CD4-positive, alpha-beta T cell treated with Interleukin-15 for 1 hour (primary cell): Measurements from ENCODE around the gene POLR2E.
A peak's percentile ranks its signal among the peaks of the same experiment; 100 is the strongest.

Source experiments
- DNase-seq: peaks from one replicate; pipeline ENCODE4 v3.0.0-alpha.2; 2020

The POLR2E gene

DNA sequence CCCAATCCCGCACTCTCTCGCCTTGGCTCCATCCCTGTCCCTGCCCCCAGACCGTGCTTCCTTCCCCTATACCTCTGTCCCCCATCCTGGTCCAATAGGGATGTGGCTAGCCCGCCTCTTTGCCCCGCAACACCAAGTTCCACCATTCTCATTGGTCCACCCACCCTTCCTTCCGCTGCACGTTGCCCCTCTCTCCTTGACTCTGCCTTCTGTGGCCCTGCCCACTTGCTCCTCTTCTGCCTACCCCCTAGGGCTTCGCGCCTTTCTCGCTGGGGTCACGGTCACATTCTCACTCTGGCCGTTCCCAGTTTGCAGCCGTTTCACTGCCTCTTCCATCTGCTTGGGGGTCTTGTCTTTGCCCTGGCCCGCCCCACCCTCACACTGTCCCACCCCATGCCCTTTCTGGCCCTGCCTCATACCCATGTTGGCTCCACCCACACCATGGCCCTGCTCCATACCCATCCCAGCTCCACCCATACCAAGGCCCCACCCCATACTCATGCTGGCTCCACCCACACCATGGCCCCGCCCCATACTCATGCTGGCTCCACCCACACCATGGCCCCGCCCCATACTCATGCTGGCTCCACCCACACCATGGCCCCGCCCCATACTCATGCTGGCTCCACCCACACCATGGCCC, 32.7 kb downstream of the POLR2E start:
- DNase-seq: no peak

DNA sequence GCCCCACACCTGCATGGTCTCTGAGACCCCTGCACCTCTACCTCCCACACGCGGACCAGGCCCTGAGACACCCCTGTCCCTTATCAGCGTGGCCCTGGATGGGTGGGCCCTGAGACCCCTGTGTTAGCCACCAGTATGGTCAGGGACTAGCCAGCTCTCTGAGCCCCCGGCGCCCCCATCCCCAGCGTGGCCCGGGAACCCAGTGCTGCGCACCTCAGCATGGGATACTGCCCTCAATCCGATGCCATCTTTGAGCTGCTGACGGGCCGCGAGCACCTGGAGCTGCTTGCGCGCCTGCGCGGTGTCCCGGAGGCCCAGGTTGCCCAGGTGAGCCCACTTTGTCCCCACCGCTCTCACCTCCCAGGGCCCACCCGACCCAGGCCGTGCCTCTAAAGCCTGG, 33.2 kb downstream of the POLR2E start:
- DNase-seq: no peak

DNA sequence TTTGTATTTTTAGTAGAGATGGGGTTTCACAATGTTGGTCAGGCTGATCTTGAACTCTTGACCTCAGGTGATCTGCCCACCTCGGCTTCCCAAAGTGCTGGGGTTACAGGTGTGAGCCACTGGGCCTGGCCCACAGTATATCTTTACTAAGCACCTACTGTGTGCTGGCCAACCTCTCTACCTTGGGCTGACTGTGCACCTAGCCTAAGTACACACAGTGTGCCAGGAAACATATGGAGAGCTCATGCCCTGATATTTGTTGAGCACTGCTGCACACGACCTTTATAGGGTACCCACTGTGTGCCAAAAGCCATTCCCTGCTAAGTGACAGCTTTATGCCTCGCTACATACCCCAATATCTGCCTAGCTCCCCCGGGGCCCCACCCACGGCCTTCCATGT, 34.5 kb downstream of the POLR2E start:
- DNase-seq: no peak

DNA sequence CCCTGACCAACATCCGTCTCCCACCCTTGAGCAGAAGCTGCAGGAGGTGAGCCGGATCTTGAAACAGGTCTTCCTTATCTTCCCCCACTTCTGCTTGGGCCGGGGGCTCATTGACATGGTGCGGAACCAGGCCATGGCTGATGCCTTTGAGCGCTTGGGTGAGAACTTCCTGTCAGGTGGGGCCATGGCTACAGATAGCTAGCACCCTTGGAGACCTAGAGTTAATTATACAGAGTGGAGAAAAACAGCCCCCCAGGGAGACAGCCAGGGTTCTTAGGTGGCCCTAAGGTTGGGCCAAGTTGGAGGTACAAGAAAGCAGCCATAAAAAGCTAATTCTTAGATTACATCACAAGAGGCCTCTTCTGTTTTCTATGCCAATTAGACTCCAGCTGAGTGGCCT, 37.1 kb downstream of the POLR2E start:
- no peak for DNase-seq

DNA sequence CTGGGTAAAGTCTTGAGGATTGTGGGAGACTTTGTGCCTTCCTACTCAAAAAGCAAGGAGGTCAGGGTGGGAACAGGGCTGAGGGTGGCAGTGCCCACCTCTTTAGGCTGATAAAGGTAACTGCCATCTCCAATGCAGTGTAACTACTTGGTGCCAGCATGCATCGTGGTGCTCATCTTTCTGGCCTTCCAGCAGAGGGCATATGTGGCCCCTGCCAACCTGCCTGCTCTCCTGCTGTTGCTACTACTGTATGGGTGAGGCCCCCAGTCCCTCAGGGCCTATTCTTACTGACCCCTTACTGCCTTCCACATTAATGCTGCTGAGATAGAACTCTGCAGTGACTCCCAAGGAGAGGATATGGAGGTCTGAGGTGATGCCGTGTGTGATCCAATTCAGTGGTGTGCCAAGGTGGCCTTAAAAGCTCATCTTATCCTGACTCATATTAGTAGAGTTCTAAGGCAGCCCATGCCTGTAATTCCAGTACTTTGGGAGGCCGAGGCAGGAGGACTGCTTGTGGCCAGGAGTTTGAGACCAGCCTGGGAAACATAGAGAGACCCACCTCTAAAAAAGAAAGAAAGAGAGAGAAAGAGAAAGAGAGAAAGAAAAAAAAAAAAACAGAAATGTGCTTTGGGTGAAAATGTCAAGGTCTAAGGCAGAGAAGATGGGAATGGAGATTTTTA, 37.9 kb downstream of the POLR2E start:
- peak; percentile 67 for DNase-seq

DNA sequence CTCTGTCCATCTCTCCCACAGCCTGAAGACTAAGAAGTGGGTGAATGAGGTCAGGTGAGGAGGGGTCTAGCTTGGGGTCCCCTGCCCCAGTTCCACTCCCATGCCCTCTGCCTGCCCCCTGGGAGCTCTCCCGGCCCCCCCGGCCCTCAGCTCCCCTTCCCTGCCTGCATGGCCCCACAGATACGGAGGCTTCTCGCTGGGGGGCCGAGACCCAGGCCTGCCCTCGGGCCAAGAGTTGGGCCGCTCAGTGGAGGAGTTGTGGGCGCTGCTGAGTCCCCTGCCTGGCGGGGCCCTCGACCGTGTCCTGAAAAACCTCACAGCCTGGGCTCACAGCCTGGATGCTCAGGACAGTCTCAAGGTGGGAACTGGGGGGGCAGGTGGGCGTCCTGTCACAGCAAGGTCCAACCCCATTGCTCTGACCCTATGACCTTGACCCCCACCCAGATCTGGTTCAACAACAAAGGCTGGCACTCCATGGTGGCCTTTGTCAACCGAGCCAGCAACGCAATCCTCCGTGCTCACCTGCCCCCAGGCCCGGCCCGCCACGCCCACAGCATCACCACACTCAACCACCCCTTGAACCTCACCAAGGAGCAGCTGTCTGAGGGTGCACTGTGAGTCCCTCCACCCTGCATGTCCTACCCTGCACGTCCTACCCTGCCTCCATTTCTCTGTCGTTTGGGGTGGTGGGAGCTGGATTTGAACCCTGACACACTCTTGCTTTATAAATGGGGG, 39.1 kb downstream of the POLR2E start:
- DNase-seq: no peak

DNA sequence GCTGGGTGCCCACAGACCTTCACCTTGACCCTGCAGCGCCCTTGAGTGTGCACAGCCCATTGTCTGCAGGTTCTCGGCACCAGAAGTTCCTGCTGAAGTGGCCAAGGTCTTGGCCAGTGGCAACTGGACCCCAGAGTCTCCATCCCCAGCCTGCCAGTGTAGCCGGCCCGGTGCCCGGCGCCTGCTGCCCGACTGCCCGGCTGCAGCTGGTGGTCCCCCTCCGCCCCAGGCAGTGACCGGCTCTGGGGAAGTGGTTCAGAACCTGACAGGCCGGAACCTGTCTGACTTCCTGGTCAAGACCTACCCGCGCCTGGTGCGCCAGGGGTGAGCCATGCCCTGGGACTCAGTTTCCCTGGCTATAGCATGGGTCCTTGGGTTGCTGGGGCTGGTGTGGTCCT, 40.1 kb downstream of the POLR2E start:
- DNase-seq: no peak

DNA sequence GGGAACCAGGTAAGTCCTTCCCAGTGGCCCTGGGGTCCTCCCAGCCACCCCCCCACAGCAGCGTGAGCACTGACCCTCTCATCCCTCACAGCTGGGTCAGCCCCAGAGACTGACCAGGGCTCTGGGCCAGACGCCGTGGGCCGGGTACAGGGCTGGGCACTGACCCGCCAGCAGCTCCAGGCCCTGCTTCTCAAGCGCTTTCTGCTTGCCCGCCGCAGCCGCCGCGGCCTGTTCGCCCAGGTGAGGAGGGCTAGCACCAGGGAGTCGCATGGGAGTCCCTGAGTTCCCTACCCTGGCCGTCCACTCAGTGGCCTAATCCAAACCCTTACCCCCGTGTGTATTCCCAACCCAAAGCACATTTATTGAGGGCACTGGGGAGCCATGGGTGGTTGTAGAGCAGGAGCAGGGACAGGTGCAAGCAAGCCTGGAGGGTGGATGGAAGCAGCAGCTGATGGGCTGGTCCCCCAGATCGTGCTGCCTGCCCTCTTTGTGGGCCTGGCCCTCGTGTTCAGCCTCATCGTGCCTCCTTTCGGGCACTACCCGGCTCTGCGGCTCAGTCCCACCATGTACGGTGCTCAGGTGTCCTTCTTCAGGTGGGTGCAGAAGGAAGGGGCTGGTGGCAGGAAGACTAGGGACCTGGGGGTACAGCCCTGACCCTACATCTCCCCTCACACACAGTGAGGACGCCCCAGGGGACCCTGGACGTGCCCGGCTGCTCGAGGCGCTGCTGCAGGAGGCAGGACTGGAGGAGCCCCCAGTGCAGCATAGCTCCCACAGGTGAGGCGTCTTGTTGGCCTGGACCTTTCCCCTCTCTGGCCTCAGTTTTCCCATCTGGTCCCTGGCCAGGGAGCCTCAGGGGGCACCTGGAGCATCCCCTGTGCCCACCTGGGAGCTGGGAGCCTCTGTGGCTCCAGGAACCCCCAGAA, 40.8 kb downstream of the POLR2E start:
- no peak for DNase-seq

DNA sequence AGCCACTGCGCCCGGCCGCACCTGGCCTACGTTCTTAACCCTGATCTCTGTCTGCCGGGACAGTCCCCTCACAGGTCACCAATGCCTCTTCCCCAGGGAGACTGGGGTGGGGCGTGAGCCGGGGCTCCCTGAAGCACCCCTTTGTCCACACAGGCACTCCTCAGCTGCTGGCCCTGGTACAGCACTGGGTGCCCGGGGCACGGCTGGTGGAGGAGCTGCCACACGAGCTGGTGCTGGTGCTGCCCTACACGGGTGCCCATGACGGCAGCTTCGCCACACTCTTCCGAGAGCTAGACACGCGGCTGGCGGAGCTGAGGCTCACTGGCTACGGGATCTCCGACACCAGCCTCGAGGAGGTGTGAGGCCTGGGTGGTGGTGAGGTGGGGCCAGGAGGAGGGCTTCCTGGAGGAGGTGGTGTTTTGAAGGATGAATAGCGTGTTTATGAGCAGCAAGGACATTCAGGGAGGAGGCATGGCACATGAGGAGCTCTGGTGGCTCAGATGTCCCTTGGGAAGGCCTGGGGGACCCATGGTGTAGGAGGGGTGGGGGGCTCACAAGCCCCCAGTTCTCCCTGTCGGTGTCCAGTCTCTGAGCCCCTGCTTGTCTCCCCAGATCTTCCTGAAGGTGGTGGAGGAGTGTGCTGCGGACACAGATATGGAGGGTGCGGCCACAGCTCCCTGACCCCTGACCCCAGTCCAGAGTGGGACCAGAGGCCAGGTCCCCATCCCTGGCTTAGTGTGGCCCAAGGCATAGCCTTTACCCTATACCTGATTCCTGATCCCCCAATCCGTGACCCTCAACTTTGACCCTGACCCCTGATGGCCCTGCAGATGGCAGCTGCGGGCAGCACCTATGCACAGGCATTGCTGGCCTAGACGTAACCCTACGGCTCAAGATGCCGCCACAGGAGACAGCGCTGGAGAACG, 41.7 kb downstream of the POLR2E start:
- no peak for DNase-seq

DNA sequence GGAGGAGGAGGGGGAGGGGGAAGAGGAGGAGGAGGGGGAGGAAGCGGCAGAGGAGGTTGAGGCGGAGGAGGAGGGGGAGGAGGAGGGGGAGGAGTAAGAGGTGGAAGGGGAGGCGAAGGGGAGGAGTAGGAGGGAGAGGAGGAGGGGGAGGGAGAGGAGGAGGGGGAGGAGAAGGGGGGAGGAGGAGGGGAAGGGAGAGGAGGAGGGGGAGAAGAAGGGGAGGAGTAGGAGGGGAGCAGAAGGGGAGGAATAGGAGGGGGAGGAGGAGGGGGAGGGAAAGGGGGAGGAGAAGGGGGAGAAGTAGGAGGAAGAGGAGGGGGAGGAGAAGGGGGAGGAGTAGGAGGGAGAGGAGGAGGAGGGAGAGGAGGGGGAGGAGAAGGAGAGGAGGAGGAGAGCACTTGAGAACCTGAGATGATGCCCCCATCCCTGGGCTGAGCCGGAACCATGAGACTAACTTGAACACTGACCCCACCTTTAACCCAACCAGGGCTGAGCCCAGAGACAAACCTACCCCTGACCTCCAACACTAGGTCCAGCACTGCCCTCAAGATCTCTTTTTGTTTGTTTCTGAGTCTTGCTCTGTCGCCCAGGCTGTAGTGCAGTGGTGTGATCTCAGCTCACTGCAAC, 42.7 kb downstream of the POLR2E start:
- no peak for DNase-seq

DNA sequence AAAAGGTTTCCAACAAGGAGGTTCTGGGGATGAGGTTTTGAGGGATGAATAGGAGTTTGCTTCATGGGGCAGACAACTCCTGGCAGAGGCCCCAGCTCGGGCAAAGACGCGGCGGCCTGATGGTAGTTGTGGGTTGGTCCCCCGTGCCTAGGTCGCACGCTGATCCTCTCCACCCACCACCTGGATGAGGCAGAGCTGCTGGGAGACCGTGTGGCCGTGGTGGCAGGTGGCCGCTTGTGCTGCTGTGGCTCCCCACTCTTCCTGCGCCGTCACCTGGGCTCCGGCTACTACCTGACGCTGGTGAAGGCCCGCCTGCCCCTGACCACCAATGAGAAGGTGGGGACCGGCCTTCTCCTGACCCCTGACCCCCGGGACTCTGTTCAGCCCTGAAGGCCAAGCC, 43.4 kb downstream of the POLR2E start:
- no peak for DNase-seq

DNA sequence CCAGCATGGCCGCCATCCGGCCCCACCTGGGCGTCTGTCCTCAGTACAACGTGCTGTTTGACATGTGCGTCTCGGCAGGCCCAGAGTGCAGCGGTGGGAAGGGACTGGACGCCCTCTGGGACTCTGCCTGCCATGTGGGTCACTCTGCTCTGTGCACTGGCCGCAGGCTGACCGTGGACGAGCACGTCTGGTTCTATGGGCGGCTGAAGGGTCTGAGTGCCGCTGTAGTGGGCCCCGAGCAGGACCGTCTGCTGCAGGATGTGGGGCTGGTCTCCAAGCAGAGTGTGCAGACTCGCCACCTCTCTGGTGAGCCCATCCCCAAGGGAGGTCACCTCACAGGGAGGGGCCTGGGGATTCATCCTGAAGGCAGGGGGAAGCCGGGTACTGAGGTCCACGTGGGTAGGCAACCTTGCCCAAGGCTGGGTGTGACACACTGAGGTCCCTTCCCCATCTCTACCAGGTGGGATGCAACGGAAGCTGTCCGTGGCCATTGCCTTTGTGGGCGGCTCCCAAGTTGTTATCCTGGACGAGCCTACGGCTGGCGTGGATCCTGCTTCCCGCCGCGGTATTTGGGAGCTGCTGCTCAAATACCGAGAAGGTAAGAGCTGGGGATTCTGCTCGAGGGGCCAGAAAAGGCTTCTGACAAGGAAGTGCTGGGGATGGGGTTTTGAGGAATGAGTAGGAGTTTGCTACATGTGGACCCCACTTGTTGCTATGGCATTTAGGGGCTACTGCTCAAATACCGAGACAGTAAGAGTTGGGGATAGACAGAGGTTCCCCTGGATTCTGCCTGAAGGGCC, 44.0 kb downstream of the POLR2E start:
- DNase-seq: no peak

DNA sequence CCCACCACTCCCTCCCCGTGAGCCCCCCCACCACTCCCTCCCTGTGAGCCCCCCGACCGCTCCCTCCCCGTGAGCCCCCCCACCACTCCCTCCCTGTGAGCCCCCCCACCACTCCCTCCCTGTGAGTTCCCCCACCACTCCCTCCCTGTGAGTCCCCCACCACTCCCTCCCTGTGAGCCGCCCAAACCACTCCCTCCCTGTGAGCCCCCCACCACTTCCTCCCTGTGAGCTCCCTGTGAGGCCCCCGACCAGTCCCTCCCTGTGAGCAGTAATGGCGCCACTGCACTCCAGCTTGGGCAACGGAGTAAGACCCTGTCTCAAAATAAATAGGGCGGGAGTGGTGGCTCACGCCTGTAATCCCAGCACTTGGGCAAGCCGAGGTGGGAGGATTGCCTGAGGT, 45.4 kb downstream of the POLR2E start:
- no peak for DNase-seq

DNA sequence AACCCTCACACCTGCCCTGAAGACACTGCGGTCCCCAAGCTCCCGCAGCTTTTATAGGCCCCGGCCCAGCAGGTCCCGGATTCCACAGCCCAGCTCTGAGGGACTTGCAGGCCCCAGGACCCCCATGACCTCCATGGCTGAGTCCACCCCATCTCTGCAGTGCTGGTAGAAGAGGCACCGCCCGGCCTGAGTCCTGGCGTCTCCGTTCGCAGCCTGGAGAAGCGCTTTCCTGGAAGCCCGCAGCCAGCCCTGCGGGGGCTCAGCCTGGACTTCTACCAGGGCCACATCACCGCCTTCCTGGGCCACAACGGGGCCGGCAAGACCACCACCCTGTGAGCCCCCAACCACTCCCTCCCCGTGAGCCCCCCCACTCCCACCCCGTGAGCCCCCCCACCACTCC, 46.1 kb downstream of the POLR2E start:
- no peak for DNase-seq

DNA sequence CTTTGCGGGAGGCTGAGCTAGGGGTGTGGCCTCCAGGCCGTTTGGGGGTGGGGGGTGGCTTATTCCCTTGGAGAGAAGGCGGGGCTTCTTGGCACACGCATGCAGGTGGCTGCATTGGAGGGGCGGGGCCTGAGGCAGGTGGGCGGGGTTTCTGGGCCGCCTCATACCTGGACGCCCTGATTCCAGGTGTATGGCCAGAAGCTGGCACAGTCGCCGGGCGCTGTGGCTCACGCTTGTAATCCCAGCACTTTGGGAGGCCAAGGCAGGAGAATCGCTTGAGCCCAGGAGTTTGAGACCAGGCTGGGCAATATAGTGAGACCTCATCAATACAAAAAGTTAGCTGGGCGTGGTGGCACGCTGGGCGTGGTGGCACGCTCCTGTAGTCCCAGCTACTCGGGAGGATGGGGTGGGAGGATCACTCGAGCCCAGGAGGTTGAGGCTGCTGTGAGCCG, 47.5 kb downstream of the POLR2E start:
- DNase-seq: no peak

DNA sequence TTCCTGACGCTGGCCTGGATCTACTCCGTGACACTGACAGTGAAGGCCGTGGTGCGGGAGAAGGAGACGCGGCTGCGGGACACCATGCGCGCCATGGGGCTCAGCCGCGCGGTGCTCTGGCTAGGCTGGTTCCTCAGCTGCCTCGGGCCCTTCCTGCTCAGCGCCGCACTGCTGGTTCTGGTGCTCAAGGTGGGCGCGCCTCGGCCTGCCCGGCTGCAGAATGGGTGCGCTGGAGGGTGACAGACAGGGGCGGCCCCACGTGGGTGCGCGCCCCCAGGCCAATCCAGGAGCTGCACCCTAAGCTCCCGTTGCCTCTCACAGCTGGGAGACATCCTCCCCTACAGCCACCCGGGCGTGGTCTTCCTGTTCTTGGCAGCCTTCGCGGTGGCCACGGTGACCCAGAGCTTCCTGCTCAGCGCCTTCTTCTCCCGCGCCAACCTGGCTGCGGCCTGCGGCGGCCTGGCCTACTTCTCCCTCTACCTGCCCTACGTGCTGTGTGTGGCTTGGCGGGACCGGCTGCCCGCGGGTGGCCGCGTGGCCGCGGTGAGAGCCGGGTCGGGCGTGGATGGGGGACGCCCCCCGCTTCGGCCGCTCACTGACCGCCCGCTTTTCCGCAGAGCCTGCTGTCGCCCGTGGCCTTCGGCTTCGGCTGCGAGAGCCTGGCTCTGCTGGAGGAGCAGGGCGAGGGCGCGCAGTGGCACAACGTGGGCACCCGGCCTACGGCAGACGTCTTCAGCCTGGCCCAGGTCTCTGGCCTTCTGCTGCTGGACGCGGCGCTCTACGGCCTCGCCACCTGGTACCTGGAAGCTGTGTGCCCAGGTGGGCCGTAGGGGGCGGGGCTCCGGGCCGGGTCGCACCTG, 48.1 kb downstream of the POLR2E start:
- no peak for DNase-seq

DNA sequence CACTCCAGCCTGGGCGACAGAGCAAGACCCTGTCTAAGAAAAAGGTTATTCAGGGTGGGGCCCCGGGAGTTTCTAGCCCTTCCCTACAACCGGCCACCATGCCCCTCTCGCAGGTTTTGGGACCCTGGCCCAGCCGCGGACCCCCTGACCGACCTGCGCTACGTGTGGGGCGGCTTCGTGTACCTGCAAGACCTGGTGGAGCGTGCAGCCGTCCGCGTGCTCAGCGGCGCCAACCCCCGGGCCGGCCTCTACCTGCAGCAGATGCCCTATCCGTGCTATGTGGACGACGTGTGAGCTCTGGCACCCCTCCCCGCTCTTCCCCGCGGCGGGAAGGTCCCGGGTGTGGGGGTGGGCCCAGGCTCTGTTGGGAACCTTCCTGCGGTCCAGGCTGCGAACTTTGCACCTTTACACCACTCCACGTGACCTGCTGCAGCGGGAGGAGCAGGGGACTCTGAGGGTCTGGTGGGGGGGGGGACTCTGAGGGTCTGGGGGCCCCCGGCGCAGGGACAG, 49.0 kb downstream of the POLR2E start:
- no peak for DNase-seq

DNA sequence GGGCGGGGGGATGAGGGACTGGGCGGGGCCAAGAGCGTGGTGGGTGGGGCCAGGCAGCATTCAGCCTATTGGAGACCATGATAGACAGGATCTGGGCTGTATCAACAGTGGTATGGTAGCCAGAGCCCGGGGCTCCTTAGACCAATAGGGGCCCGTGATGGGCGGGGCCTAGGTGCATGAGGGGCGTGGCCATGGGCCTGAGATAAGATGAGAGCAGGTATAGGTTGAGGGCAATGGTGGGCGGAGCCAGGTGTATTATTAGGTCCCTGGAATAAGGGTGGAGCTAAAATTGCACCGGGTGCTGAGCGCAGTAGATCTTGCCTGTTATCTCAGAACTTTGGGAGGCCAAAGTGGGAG, 50.0 kb downstream of the POLR2E start:
- DNase-seq: peak; percentile 84
